SU-DHL-6 (cell line): ENCODE results near the gene SYTL2.

Experiments
- H2AFZ ChIP-seq: fragments of 200-600 bp; sonication (generic); 2 replicates; pipeline ENCODE4 v1.6.1; 2014; ENCODE audit warnings: low read depth, mild to moderate bottlenecking, moderate library complexity, mixed read lengths, antibody characterized with exemption, low read length; ENCODE audit not compliant: severe bottlenecking
- H3F3A ChIP-seq: fragments of 200-600 bp; shearing (Covaris generic); 2 replicates; pipeline ENCODE4 v1.6.0; 2016; ENCODE audit warnings: antibody characterized with exemption, mild to moderate bottlenecking; ENCODE audit not compliant: insufficient read depth
- H3K27ac ChIP-seq: fragments of 200-600 bp; sonication (generic); 2 replicates; pipeline ENCODE4 v1.5.1; 2016; ENCODE audit warnings: low read depth, mild to moderate bottlenecking, low read length, moderate library complexity, mixed read lengths
- H3K27me3 ChIP-seq: fragments of 200-600 bp; sonication (generic), shearing (Covaris generic); 2 replicates; pipeline ENCODE4 v1.6.0; 2014; ENCODE audit warnings: mild to moderate bottlenecking, low read length
- H3K36me3 ChIP-seq: fragments of 200-600 bp; sonication (generic); 2 replicates; pipeline ENCODE4 v1.6.1; 2014; ENCODE audit warnings: mild to moderate bottlenecking, low read length, mixed read lengths
- H3K4me2 ChIP-seq: fragments of 300-600, 200-600 bp; shearing (Covaris generic), sonication (generic); 2 replicates; pipeline ENCODE4 v1.6.0; 2014; ENCODE audit warnings: low read length, low read depth, mild to moderate bottlenecking; ENCODE audit not compliant: poor library complexity, severe bottlenecking
- H3K4me3 ChIP-seq: fragments of 200-600 bp; sonication (generic); 2 replicates; pipeline ENCODE4 v1.5.1; 2014; ENCODE audit warnings: antibody characterized with exemption, low read length, mild to moderate bottlenecking, mixed read lengths; ENCODE audit not compliant: insufficient read depth, poor library complexity, severe bottlenecking
- H3K79me2 ChIP-seq: fragments of 200-600 bp; sonication (generic); 2 replicates; pipeline ENCODE4 v1.6.1; 2014; ENCODE audit warnings: mild to moderate bottlenecking, low read length, moderate library complexity; ENCODE audit not compliant: insufficient read depth
- H3K9ac ChIP-seq: fragments of 200-600 bp; sonication (generic); 2 replicates; pipeline ENCODE4 v1.7.0; 2014; ENCODE audit warnings: mild to moderate bottlenecking, low read length
- H3K9me2 ChIP-seq: fragments of 200-600 bp; sonication (generic); replicated peaks from 2 replicates; pipeline ENCODE4 v1.6.1; 2014; ENCODE audit warnings: low read length; ENCODE audit not compliant: insufficient read depth
- H3K9me3 ChIP-seq: fragments of 200-600 bp; sonication (generic); 2 replicates; pipeline ENCODE4 v1.6.1; 2014; ENCODE audit warnings: low read length, mixed read lengths; ENCODE audit not compliant: insufficient read depth
- H4K20me1 ChIP-seq: fragments of 200-600 bp; sonication (generic); 2 replicates; pipeline ENCODE4 v1.6.1; 2014; ENCODE audit warnings: low read depth, mild to moderate bottlenecking, antibody characterized with exemption, low read length, moderate library complexity, mixed read lengths
- EZH2phosphoT487 ChIP-seq: fragments of 200-600 bp; sonication (generic), shearing (Covaris generic); conservative IDR thresholded peaks from 2 replicates; pipeline ENCODE4 v1.6.1; 2018; ENCODE audit warnings: mild to moderate bottlenecking, antibody characterized with exemption, low read length, moderate library complexity, mixed read lengths
- TF ChIP-seq, protein P1 (sequence below): fragments of 200-600 bp; sonication (generic); IDR thresholded peaks from one replicate; pipeline ENCODE4 v1.5.1; 2017; ENCODE audit warnings: antibody characterized with exemption, mild to moderate bottlenecking, low read length, moderate library complexity; ENCODE audit not compliant: insufficient read depth, poor library complexity, severe bottlenecking

The SYTL2 gene

GRCh38 chr11:85774256-85775101, 36.5 kb downstream of the SYTL2 start:
- Histone ChIP-seq H3K36me3 (no peaks in the 10 kb centered on the region), H3K4me2 (no peak overlapping the region), H3F3A (no peaks in the 10 kb centered on the region), H3K9ac (no peak overlapping the region), H3K27me3 (no peaks in the 10 kb centered on the region), H4K20me1 (no peaks in the 10 kb centered on the region), H3K9me3 (no peaks in the 10 kb centered on the region), H3K27ac (no peak overlapping the region), H3K79me2 (no peaks in the 10 kb centered on the region), H3K9me2 (no peaks in the 10 kb centered on the region), H3K4me3 (no peak overlapping the region), H2AFZ (no peak overlapping the region)
- TF ChIP-seq EZH2phosphoT487: no peak
- TF ChIP-seq, protein P1, sequence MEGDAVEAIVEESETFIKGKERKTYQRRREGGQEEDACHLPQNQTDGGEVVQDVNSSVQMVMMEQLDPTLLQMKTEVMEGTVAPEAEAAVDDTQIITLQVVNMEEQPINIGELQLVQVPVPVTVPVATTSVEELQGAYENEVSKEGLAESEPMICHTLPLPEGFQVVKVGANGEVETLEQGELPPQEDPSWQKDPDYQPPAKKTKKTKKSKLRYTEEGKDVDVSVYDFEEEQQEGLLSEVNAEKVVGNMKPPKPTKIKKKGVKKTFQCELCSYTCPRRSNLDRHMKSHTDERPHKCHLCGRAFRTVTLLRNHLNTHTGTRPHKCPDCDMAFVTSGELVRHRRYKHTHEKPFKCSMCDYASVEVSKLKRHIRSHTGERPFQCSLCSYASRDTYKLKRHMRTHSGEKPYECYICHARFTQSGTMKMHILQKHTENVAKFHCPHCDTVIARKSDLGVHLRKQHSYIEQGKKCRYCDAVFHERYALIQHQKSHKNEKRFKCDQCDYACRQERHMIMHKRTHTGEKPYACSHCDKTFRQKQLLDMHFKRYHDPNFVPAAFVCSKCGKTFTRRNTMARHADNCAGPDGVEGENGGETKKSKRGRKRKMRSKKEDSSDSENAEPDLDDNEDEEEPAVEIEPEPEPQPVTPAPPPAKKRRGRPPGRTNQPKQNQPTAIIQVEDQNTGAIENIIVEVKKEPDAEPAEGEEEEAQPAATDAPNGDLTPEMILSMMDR: no peak

DNA sequence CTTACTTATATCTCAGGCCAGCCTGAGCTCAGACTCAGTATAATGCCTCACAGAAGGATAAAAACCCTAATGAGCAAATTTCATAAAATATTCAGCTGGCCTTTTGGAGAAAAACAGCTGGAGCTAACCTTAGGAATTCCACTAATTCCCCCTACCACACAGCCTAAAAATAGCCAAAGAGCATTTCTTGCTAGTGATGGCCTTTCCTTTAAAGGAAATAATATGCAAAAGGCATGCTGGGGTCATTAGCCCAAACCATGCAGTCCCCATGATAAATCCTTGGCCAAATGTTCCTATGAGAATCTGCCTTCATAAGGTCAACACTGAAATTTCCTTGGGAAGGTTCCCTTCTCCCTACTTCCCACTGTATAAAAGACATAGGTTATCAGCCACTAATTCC, 38.2 kb downstream of the SYTL2 start:
- Histone ChIP-seq H4K20me1 (no peaks in the 10 kb centered on the region), H3K36me3 (no peaks in the 10 kb centered on the region), H3K79me2 (no peaks in the 10 kb centered on the region), H2AFZ (no peak overlapping the region), H3K27ac (no peak overlapping the region), H3F3A (no peaks in the 10 kb centered on the region), H3K9ac (no peak overlapping the region), H3K9me2 (no peaks in the 10 kb centered on the region), H3K27me3 (no peaks in the 10 kb centered on the region), H3K9me3 (no peaks in the 10 kb centered on the region), H3K4me2 (no peak overlapping the region), H3K4me3 (no peak overlapping the region)
- TF ChIP-seq EZH2phosphoT487: no peak
- TF ChIP-seq, protein P1: no peak

GRCh38 chr11:85771568-85771967, 39.4 kb downstream of the SYTL2 start:
- Histone ChIP-seq H3K4me3 (no peak overlapping the region), H3F3A (no peaks in the 10 kb centered on the region), H3K4me2 (no peak overlapping the region), H3K9me2 (no peaks in the 10 kb centered on the region), H3K27me3 (no peaks in the 10 kb centered on the region), H3K27ac (no peak overlapping the region), H4K20me1 (no peaks in the 10 kb centered on the region), H3K79me2 (no peaks in the 10 kb centered on the region), H3K9ac (no peak overlapping the region), H2AFZ (no peak overlapping the region), H3K36me3 (no peaks in the 10 kb centered on the region), H3K9me3 (no peaks in the 10 kb centered on the region)
- TF ChIP-seq, protein P1: no peak
- TF ChIP-seq EZH2phosphoT487: no peak
